Right lobe of liver (tissue), 4 donors: ENCODE measurements around the gene RNF17.

Experiments
- POLR2A ChIP-seq: fragments of 450-650 bp; IDR thresholded peaks from one replicate; pipeline ENCODE4 v1.6.1; 2017; ENCODE audit warnings: antibody characterized with exemption, mild to moderate bottlenecking
- TF ChIP-seq, protein P1 (sequence below), 4 donors: fragments of 200-600 bp in 3 of 4; fragments of 450-650 bp in 1 of 4; IDR thresholded peaks; one replicate each; pipeline versions ENCODE4 v1.5.1 to v1.8.0; 2016 to 2022; ENCODE audit warnings: antibody characterized with exemption in 4 of 4, mild to moderate bottlenecking in 2 of 4
- donor health status: DM: no; HTN: no; CAD: no.
- donor health status: DM: no; HTN: no; CAD: no.
- donor health status: DM: no; HTN: yes; CAD: no.

DNA sequence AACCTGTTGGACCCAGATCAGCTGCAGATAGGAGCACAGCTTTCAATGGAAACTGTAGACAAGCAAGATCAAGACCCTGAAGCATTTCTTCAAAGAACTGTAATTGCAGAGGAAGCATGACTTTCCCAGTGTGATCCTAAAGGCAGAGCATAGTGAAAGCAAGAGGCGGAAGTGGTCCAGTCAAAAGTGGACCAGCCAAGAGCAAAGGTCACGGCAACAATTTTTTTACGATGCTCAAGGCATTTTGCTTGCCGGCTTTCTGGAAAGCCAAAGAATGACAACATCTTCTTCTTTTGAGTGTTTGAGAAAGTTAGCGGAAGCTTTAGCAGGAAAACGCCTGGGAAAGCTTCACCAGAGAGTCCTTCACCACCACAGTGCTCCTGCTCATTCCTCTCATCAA lies 111.6 kb downstream of the RNF17 start:
- TF ChIP-seq, protein P1, sequence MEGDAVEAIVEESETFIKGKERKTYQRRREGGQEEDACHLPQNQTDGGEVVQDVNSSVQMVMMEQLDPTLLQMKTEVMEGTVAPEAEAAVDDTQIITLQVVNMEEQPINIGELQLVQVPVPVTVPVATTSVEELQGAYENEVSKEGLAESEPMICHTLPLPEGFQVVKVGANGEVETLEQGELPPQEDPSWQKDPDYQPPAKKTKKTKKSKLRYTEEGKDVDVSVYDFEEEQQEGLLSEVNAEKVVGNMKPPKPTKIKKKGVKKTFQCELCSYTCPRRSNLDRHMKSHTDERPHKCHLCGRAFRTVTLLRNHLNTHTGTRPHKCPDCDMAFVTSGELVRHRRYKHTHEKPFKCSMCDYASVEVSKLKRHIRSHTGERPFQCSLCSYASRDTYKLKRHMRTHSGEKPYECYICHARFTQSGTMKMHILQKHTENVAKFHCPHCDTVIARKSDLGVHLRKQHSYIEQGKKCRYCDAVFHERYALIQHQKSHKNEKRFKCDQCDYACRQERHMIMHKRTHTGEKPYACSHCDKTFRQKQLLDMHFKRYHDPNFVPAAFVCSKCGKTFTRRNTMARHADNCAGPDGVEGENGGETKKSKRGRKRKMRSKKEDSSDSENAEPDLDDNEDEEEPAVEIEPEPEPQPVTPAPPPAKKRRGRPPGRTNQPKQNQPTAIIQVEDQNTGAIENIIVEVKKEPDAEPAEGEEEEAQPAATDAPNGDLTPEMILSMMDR (IDR thresholded peaks at IDR 0.05): no peak
- no peak for TF ChIP-seq POLR2A
